IPS-18a (cell line): Measurements from ENCODE around the gene GALNT5.
"Not testable (repeated sequence)": the region's sequence is repeated elsewhere in the genome, so short reads cannot be mapped to it uniquely, and the experiment has no call there.

ENCODE experiments used
- H3K27ac ChIP-seq: one replicate; pipeline ENCODE4 v1.5.1; 2013; ENCODE audit warnings: low read length
- H3K27me3 ChIP-seq: one replicate; pipeline ENCODE4 v1.6.1; 2013; ENCODE audit warnings: mild to moderate bottlenecking, low read length; ENCODE audit not compliant: control insufficient read depth, insufficient read depth
- H3K36me3 ChIP-seq: one replicate; pipeline ENCODE4 v1.6.1; 2013; ENCODE audit warnings: low read depth, low read length; ENCODE audit not compliant: control insufficient read depth
- H3K4me1 ChIP-seq: one replicate; pipeline ENCODE4 v1.6.1; 2013; ENCODE audit warnings: low read depth, low read length; ENCODE audit not compliant: control insufficient read depth
- H3K4me3 ChIP-seq: one replicate; pipeline ENCODE4 v1.5.1; 2013; ENCODE audit warnings: low read length
- H3K9ac ChIP-seq: one replicate; pipeline ENCODE4 v1.6.1; 2013; ENCODE audit warnings: mild to moderate bottlenecking, low read length, moderate library complexity
- H3K9me3 ChIP-seq: one replicate; pipeline ENCODE4 v1.6.1; 2013; ENCODE audit warnings: low read depth, low read length; ENCODE audit not compliant: control insufficient read depth

Gene GALNT5

GRCh38 chr2:157333304-157334047 is 76.0 kb downstream of the GALNT5 start:
- Histone ChIP-seq H3K27me3 (no peaks in the 10 kb centered on the region), H3K9ac (no peak overlapping the region), H3K4me3 (no peak overlapping the region), H3K27ac (no peak overlapping the region), H3K36me3 (no peaks in the 10 kb centered on the region), H3K9me3 (no peaks in the 10 kb centered on the region), H3K4me1 (no peaks in the 10 kb centered on the region)

- Histone ChIP-seq H3K9ac (no peak overlapping the region), H3K27me3 (no peaks in the 10 kb centered on the region), H3K27ac (no peak overlapping the region), H3K9me3 (no peaks in the 10 kb centered on the region), H3K36me3 (no peaks in the 10 kb centered on the region), H3K4me1 (no peaks in the 10 kb centered on the region), H3K4me3 (no peak overlapping the region)
Observed at GRCh38 chr2:157334335-157334734, 76.8 kb downstream of the GALNT5 start.

GRCh38 chr2:157334797-157335196 is 77.3 kb downstream of the GALNT5 start:
- Histone ChIP-seq H3K4me3 (no peak overlapping the region), H3K4me1 (peaks cover 4% of the 10 kb centered on the region), H3K36me3 (no peaks in the 10 kb centered on the region), H3K27me3 (no peaks in the 10 kb centered on the region), H3K9me3 (no peaks in the 10 kb centered on the region), H3K27ac (no peak overlapping the region), H3K9ac (no peak overlapping the region)

GRCh38 chr2:157336137-157337010 is 78.9 kb downstream of the GALNT5 start:
- Histone ChIP-seq H3K4me3 (no peak overlapping the region), H3K9ac (no peak overlapping the region), H3K4me1 (peaks cover 5% of the 10 kb centered on the region), H3K27me3 (no peaks in the 10 kb centered on the region), H3K9me3 (no peaks in the 10 kb centered on the region), H3K36me3 (no peaks in the 10 kb centered on the region), H3K27ac (no peak overlapping the region)

GRCh38 chr2:157337978-157338377 is 80.5 kb downstream of the GALNT5 start:
- H3K4me1 ChIP-seq: peaks cover 5% of the 10 kb centered on the region
- no peaks in the 10 kb centered on the region for H3K27me3 ChIP-seq
- H3K4me3 ChIP-seq: no peak overlapping the region
- H3K9ac ChIP-seq: no peak overlapping the region
- H3K27ac ChIP-seq: no peak overlapping the region
- H3K36me3 ChIP-seq: no peaks in the 10 kb centered on the region
- no peaks in the 10 kb centered on the region for H3K9me3 ChIP-seq

- no peaks in the 10 kb centered on the region for H3K36me3 ChIP-seq
- H3K27me3 ChIP-seq: no peaks in the 10 kb centered on the region
- H3K27ac ChIP-seq: no peak overlapping the region
- peaks cover 3% of the 10 kb centered on the region for H3K9me3 ChIP-seq
- peaks cover 5% of the 10 kb centered on the region for H3K4me1 ChIP-seq
- peak overlapping the region; percentile 7 for H3K9ac ChIP-seq
- H3K4me3 ChIP-seq: no peak overlapping the region
Observed at GRCh38 chr2:157339965-157340655, 82.6 kb downstream of the GALNT5 start.

GRCh38 chr2:157341381-157341780 is 83.9 kb downstream of the GALNT5 start:
- not testable (repeated sequence) for H3K27me3 ChIP-seq, H3K36me3 ChIP-seq, H3K9ac ChIP-seq, H3K27ac ChIP-seq, H3K4me3 ChIP-seq, H3K9me3 ChIP-seq
- peaks cover 11% of the 10 kb centered on the region for H3K4me1 ChIP-seq

- peaks cover 3% of the 10 kb centered on the region for H3K9me3 ChIP-seq
- no peak overlapping the region for H3K9ac ChIP-seq
- no peak overlapping the region for H3K27ac ChIP-seq
Observed at GRCh38 chr2:157345647-157346389, 88.3 kb downstream of the GALNT5 start.

GRCh38 chr2:157348291-157348921 is 90.9 kb downstream of the GALNT5 start:
- Histone ChIP-seq H3K36me3 (no peaks in the 10 kb centered on the region), H3K27ac (no peak overlapping the region), H3K27me3 (no peaks in the 10 kb centered on the region), H3K4me1 (peaks cover 10% of the 10 kb centered on the region), H3K9me3 (peaks cover 3% of the 10 kb centered on the region), H3K9ac (no peak overlapping the region), H3K4me3 (no peak overlapping the region)

More at GRCh38 chr2:157345647-157346389, 88.3 kb downstream of the GALNT5 start:
- Histone ChIP-seq H3K36me3 (no peaks in the 10 kb centered on the region), H3K4me1 (peaks cover 10% of the 10 kb centered on the region), H3K4me3 (no peak overlapping the region), H3K27me3 (no peaks in the 10 kb centered on the region)

GRCh38 chr2:157349949-157350515 is 92.5 kb downstream of the GALNT5 start:
- Histone ChIP-seq H3K9me3 (no peaks in the 10 kb centered on the region), H3K4me3 (no peak overlapping the region), H3K27me3 (no peaks in the 10 kb centered on the region), H3K36me3 (no peaks in the 10 kb centered on the region), H3K4me1 (peaks cover 10% of the 10 kb centered on the region), H3K27ac (no peak overlapping the region), H3K9ac (no peak overlapping the region)
